Endometrium (tissue), 2 donors: Measurements from ENCODE around the gene ZFR.
"Not testable (repeated sequence)": the region's sequence is repeated elsewhere in the genome, so short reads cannot be mapped to it uniquely, and the experiment has no call there.

Experiments
- FAIRE-seq: peaks from 2 replicates; lab custom pipeline; 2012; peaks lifted over from hg19 to GRCh38; lab: Jason Lieb, UNC
- donor health status: control.
- donor health status: control.

ZFR gene

GRCh38 chr5:32406650-32407049 is 37.9 kb downstream of the ZFR start:
- FAIRE-seq, result no peak

- no peak for FAIRE-seq
These were observed 39.0 kb downstream of the ZFR start for GRCh38 chr5:32405507-32405906.

- no peak for FAIRE-seq
These were observed 40.8 kb downstream of the ZFR start for GRCh38 chr5:32403760-32404159.

GRCh38 chr5:32400401-32400800 is 44.1 kb downstream of the ZFR start:
- no peak for FAIRE-seq

- not testable (repeated sequence) for FAIRE-seq
These were observed 45.8 kb downstream of the ZFR start for GRCh38 chr5:32398754-32399153.

GRCh38 chr5:32394981-32395380 is 49.6 kb downstream of the ZFR start:
- FAIRE-seq, result no peak

GRCh38 chr5:32392039-32392438 is 52.5 kb downstream of the ZFR start:
- FAIRE-seq, result no peak

GRCh38 chr5:32390819-32391591 is 53.5 kb downstream of the ZFR start:
- no peak for FAIRE-seq

- FAIRE-seq, result no peak
These were observed 56.0 kb downstream of the ZFR start for GRCh38 chr5:32388432-32389129.

- no peak for FAIRE-seq
These were observed 56.7 kb downstream of the ZFR start for GRCh38 chr5:32387841-32388240.

GRCh38 chr5:32387211-32387610 is 57.3 kb downstream of the ZFR start:
- no peak for FAIRE-seq

- FAIRE-seq, result no peak
These were observed 59.9 kb downstream of the ZFR start for GRCh38 chr5:32384621-32385020.

- no peak for FAIRE-seq
These were observed 61.0 kb downstream of the ZFR start for GRCh38 chr5:32383586-32383985.

GRCh38 chr5:32383065-32383464 is 61.5 kb downstream of the ZFR start:
- no peak for FAIRE-seq

- no peak for FAIRE-seq
These were observed 65.1 kb downstream of the ZFR start for GRCh38 chr5:32379421-32379820.

GRCh38 chr5:32378966-32379365 is 65.6 kb downstream of the ZFR start:
- FAIRE-seq, result no peak

GRCh38 chr5:32369542-32370155 is 74.9 kb downstream of the ZFR start:
- no peak for FAIRE-seq

- no peak for FAIRE-seq
These were observed 75.5 kb downstream of the ZFR start for GRCh38 chr5:32369032-32369431.

GRCh38 chr5:32367271-32367670 is 77.3 kb downstream of the ZFR start:
- not testable (repeated sequence) for FAIRE-seq

- no peak for FAIRE-seq
These were observed 78.9 kb downstream of the ZFR start for GRCh38 chr5:32365623-32366022.

- FAIRE-seq, result no peak
These were observed 81.5 kb downstream of the ZFR start for GRCh38 chr5:32363030-32363429.

GRCh38 chr5:32362527-32362926 is 82.0 kb downstream of the ZFR start:
- FAIRE-seq, result no peak

- FAIRE-seq, result no peak
These were observed 83.6 kb downstream of the ZFR start for GRCh38 chr5:32360906-32361305.
